ENCODE results near the gene NNAT. TPM values are rescaled to one million over a fixed set of nuclear protein-coding genes. Genes with fewer than 3 reads are reported as not detected.

NNAT gene
- total RNA-seq, 2 experiments from 2014 or later: not detected

- peaks cover 8% of the 10 kb centered on the region for H3K27me3 Mint-ChIP-seq
- ATAC-seq: no peak
- H3K36me3 Mint-ChIP-seq: peaks cover 3% of the 10 kb centered on the region
- CTCF ChIA-PET: no interaction called here
- no peak overlapping the region for H3K4me3 Mint-ChIP-seq
- H3K9me3 Mint-ChIP-seq (ENCODE audit: low read depth): no peaks in the 10 kb centered on the region
- H3K4me1 Mint-ChIP-seq: peaks cover 33% of the 10 kb centered on the region
- no peak for DNase-seq
- H3K27ac Mint-ChIP-seq: no peak overlapping the region
Observed at GRCh38 chr20:37523012-37523391, 2.0 kb downstream of the NNAT start.

- DNase-seq: no peak
- H3K4me1 Mint-ChIP-seq: peaks cover 40% of the 10 kb centered on the region
- ATAC-seq: no peak
- peaks cover 8% of the 10 kb centered on the region for H3K27me3 Mint-ChIP-seq
- H3K27ac Mint-ChIP-seq: no peak overlapping the region
- H3K36me3 Mint-ChIP-seq: peaks cover 3% of the 10 kb centered on the region
- CTCF ChIA-PET: no interaction called here
- no peaks in the 10 kb centered on the region for H3K9me3 Mint-ChIP-seq (ENCODE audit: low read depth)
- H3K4me3 Mint-ChIP-seq: no peak overlapping the region
Observed at GRCh38 chr20:37523911-37524700, 3.1 kb downstream of the NNAT start.

- CTCF ChIA-PET: no interaction called here
- DNase-seq (no peak), ATAC-seq (no peak)
- Mint-ChIP-seq H3K27ac (no peak overlapping the region), H3K4me1 (peaks cover 43% of the 10 kb centered on the region), H3K9me3 (ENCODE audit: low read depth) (no peaks in the 10 kb centered on the region), H3K27me3 (peaks cover 8% of the 10 kb centered on the region), H3K36me3 (peaks cover 3% of the 10 kb centered on the region), H3K4me3 (no peak overlapping the region)
Observed at GRCh38 chr20:37524859-37525708, 4.0 kb downstream of the NNAT start.

GRCh38 chr20:37525810-37526209 is 4.8 kb downstream of the NNAT start:
- Mint-ChIP-seq H3K27ac (no peak overlapping the region), H3K27me3 (peaks cover 6% of the 10 kb centered on the region), H3K9me3 (ENCODE audit: low read depth) (no peaks in the 10 kb centered on the region), H3K4me3 (no peak overlapping the region), H3K36me3 (peaks cover 2% of the 10 kb centered on the region), H3K4me1 (peaks cover 43% of the 10 kb centered on the region)
- DNase-seq (no peak), ATAC-seq (no peak)
- CTCF ChIA-PET: no interaction called here

GRCh38 chr20:37526238-37526838 is 5.3 kb downstream of the NNAT start:
- Mint-ChIP-seq H3K27me3 (peaks cover 5% of the 10 kb centered on the region), H3K27ac (peak overlapping the region; percentile 81), H3K4me1 (peaks cover 43% of the 10 kb centered on the region), H3K4me3 (peak overlapping the region; percentile 76), H3K9me3 (ENCODE audit: low read depth) (no peaks in the 10 kb centered on the region), H3K36me3 (peaks cover 1% of the 10 kb centered on the region)
- DNase-seq: no peak
- no peak for ATAC-seq
- CTCF ChIA-PET: no interaction called here

- H3K27me3 Mint-ChIP-seq: no peaks in the 10 kb centered on the region
- peaks cover 1% of the 10 kb centered on the region for H3K36me3 Mint-ChIP-seq
- CTCF ChIA-PET: interaction anchor here (2.0 to 2.2 kb wide), 2 partner anchors 238 to 348 kb away, joined by 5 read pairs; partner anchors contain the start of genes MANBAL, MROH8 and RPN2
- DNase-seq (no peak), ATAC-seq (no peak)
- H3K4me3 Mint-ChIP-seq: peak overlapping the region; percentile 76
- no peaks in the 10 kb centered on the region for H3K9me3 Mint-ChIP-seq (ENCODE audit: low read depth)
- H3K27ac Mint-ChIP-seq: peak overlapping the region; percentile 95
- peaks cover 42% of the 10 kb centered on the region for H3K4me1 Mint-ChIP-seq
Observed at GRCh38 chr20:37526839-37527637, 6.0 kb downstream of the NNAT start.

GRCh38 chr20:37527638-37528445 is 6.8 kb downstream of the NNAT start, which contains the start of gene BLCAP:
BLCAP (minus strand) TSS chr20:37527876; CDS start chr20:37519174, 8,702 bp downstream.
- H3K4me1 Mint-ChIP-seq: peaks cover 42% of the 10 kb centered on the region
- CTCF ChIA-PET: interaction anchor here (0.6 to 2.2 kb wide), 5 partner anchors 239 to 349 kb away, joined by 3 to 5 read pairs (median 3); partner anchors contain the start of genes MANBAL, MROH8 and RPN2
- H3K27ac Mint-ChIP-seq: peak within 1 kb of the TSS; percentile 95
- H3K36me3 Mint-ChIP-seq: peaks cover 1% of the 10 kb centered on the region
- ATAC-seq (peak; percentile 92), DNase-seq (peak; percentile 93)
- H3K4me3 Mint-ChIP-seq: peak within 1 kb of the TSS; percentile 76
- no peaks in the 10 kb centered on the region for H3K27me3 Mint-ChIP-seq
- H3K9me3 Mint-ChIP-seq (ENCODE audit: low read depth): no peaks in the 10 kb centered on the region

GRCh38 chr20:37528446-37529213 is 7.6 kb downstream of the NNAT start:
- peak overlapping the region; percentile 95 for H3K27ac Mint-ChIP-seq
- no peaks in the 10 kb centered on the region for H3K27me3 Mint-ChIP-seq
- no peaks in the 10 kb centered on the region for H3K9me3 Mint-ChIP-seq (ENCODE audit: low read depth)
- peaks cover 40% of the 10 kb centered on the region for H3K4me1 Mint-ChIP-seq
- H3K4me3 Mint-ChIP-seq: peak overlapping the region; percentile 76
- DNase-seq (peak; percentile 29), ATAC-seq (no peak)
- CTCF ChIA-PET: interaction anchor here (0.7 to 2.2 kb wide), 6 partner anchors 240 to 350 kb away, joined by 3 to 5 read pairs (median 4); partner anchors contain the start of genes MANBAL, MROH8 and RPN2
- no peaks in the 10 kb centered on the region for H3K36me3 Mint-ChIP-seq

GRCh38 chr20:37529214-37529967 is 8.3 kb downstream of the NNAT start:
- H3K27ac Mint-ChIP-seq: no peak overlapping the region
- H3K36me3 Mint-ChIP-seq: no peaks in the 10 kb centered on the region
- H3K4me3 Mint-ChIP-seq: peak overlapping the region; percentile 22
- H3K27me3 Mint-ChIP-seq: no peaks in the 10 kb centered on the region
- peaks cover 37% of the 10 kb centered on the region for H3K4me1 Mint-ChIP-seq
- CTCF ChIA-PET: interaction anchor here (1.1 to 2.0 kb wide), 4 partner anchors 137 to 334 kb away, joined by 4 to 5 read pairs (median 5); partner anchors contain the start of gene MANBAL
- peak; percentile 37 for DNase-seq
- ATAC-seq: no peak
- H3K9me3 Mint-ChIP-seq (ENCODE audit: low read depth): no peaks in the 10 kb centered on the region

GRCh38 chr20:37529968-37530600 is 9.0 kb downstream of the NNAT start:
- ATAC-seq: no peak
- Mint-ChIP-seq H3K4me1 (peaks cover 36% of the 10 kb centered on the region), H3K9me3 (ENCODE audit: low read depth) (no peaks in the 10 kb centered on the region), H3K36me3 (no peaks in the 10 kb centered on the region), H3K27ac (no peak overlapping the region), H3K4me3 (no peak overlapping the region), H3K27me3 (no peaks in the 10 kb centered on the region)
- peak; percentile 27 for DNase-seq
- CTCF ChIA-PET: interaction anchor here (0.9 to 1.6 kb wide), 3 partner anchors 138 to 334 kb away, joined by 3 to 5 read pairs (median 4); no protein-coding TSS in a partner anchor

Data from activated CD8-positive, alpha-beta memory T cell treated with anti-CD3 and anti-CD28 coated beads, Interleukin-2, amount 10 ng/mL, durations not matched to agents 7 days and 5 days (primary cell).